GM21360 (cell line): Measurements from ENCODE around the gene MRPS18C.
A peak's percentile ranks its signal among the peaks of the same experiment; 100 is the strongest.
"Not testable (repeated sequence)": the region's sequence is repeated elsewhere in the genome, so short reads cannot be mapped to it uniquely, and the experiment has no call there.

Experiments
- ATAC-seq: cut with Tn5 transposase; IDR thresholded peaks from one replicate; pipeline ENCODE4 v1.9.1; 2021; ENCODE audit warnings: mild to moderate bottlenecking, moderate library complexity; ENCODE audit not compliant: unreplicated experiment

The MRPS18C gene

DNA sequence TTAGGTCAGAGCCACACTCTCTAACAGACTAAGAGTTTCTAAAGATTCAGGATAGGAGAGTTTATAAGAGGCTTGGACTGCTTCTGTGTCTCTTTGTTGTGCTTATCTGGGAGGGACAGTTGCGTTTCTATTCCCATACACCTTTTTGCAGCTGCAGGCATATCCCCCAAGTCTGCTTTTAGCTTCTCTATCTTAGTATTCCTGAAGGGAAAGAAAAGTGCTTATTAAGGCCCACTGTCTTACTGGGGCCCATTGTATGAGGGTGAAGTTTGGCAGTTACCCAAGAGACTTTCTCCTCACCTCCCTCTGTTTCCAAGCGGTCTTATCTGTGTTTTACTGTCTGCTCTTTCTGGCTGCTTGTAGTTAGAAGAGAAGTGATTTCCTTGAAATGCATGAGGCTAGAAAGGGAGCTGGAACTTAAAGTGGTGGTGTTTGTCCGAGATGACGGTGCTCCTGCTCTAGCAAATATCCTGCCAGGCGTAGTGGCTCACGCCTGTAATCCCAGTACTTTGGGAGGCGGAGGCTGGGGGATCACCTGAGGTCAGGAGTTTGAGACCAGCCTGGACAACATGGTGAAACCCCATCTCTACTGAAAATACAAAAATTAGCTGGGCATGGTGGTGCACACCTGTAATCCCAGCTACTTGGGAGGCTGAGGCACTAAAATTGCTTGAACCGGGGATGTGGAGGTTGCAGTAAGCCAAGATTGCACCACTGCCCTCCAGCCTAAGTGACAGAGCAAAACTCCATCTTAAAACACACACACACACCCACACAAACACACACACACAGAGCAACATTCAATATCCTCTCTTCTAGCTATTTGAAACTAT lies 40.4 kb downstream of the MRPS18C start:
- not testable (repeated sequence) for ATAC-seq

DNA sequence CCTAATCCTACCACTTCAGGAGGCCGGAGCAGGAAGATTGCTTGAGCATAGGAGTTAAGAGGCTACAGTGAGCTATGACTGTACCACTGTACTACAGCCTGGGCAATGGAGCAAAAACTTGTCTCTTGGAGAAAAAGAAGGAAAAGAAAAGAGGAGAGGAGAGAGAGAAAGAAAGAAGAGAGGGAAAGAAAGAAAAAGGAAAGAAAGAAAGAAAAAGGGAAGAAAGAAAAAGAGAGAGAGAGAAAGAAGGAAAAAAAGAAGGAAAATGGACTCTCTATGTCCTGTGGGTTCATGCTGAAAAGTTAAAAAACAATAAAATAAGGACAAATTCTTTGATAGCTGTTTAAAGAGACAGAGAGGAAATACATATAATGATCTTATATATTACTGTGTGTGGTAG lies 42.3 kb downstream of the MRPS18C start:
- ATAC-seq, result no peak

DNA sequence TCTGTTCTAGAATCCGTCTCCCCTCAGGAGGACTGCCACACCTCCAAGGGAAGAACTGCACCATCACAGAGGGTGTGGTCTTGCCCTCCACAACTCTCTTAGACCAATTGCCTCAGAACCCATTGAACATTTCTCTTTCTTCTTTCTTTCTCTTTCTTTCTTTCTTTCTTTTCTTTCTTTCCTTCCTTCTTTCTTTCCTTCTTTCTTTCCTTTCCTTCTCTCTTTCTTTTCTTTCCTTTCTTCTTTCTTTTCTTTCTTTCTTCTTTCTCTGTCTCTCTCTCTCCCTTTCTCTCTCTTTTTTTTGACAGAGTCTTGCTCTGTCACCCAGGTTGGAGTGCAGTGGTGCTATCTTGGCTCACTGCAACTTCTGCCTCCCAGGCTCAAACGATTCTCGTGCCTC lies 45.8 kb downstream of the MRPS18C start:
- not testable (repeated sequence) for ATAC-seq

DNA sequence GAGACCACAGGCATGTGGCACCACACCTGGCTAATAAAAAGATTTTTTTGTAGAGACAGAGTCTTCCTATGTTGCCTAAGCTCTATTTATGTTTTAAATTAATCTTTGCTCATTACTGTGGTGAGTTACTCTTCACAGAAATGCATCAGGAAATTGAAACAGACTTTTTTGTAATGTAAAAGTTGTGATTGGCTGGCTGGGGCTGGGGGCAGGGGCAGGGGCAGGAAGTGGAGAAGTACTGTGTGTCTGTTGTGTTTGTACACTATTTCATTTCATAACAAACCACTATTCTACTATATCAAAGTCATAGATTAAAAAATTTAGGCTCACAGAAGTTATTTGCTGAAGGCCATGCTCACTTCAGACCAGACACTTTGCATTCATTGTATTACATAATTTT lies 48.1 kb downstream of the MRPS18C start:
- ATAC-seq, result no peak

DNA sequence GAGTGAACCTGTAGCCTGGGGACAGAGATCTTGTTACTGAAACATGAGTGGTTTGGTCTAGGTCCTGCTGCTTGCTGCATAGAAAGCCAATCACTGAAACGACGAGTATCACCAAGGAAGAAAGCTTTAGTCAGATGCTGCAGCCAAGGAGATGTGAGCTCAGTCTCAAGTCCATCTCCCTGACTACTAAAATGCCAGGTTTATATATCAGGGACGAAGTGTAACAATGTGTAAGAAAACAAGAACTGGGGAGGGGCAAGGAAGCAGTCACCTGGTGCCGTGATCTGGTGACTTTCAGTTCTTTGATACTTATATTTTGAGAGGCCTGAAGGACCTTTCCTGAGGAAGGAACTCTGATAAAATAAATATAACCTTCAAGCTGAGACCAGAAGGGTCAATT lies 48.6 kb downstream of the MRPS18C start:
- ATAC-seq, result no peak

DNA sequence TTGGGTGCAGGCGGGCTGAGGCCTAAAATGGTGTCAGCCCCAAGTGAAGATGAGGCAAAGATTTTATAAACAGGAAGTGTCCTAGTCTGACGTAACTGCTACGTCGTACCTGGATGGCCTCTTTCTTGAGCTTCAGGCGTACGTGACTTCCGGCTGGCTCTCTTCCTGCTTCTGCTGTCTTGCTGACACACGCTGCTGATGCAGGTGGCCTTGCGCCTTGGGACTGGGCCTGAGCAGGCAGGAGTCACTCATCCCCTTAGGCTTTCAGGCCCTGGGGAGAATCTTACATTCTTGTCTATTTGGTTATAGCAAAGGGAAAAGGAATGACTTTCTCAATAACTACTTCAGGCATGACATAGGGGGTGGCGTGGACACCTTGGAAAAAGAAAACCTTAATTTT lies 49.1 kb downstream of the MRPS18C start:
- ATAC-seq, result no peak

DNA sequence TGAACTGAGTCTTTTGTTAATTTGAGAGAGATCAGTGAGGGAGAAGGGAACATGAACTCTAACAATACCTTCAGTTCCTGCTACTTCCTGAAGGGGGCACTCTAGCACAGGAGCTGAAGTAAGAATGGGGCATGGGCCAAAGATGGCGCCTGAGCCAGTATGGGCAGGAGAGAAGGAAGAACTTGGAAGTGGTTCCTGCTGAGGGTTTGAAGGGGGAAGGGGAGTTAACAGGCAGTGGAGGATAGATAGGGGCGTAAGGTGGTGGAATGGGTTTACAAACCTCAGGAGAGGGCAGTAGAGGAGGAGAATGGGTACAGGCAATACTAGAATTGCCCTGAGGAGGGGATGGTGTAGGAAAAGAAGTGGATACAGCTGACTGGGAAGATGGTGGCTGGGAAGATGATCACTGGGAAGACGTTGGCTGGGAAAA lies 53.3 kb downstream of the MRPS18C start:
- peak; percentile 58 for ATAC-seq

DNA sequence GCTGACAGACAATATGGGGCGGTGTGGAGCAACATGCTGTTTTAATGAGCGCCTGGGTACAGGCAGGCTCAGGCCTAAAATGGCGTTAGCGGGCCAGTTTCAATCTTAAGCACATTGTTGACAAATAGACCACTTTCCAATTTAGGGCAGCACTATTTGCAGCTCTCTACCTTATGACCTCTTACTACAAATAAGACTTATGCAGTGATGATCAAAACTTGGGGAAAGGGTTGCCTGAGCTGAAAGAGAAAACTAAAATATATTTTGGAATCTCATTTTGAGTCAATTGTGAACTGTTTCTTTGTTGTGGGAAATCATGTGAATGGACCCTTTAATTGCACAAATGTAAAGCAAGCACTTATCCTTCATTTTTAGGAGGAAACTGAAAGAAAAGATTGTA lies 54.6 kb downstream of the MRPS18C start:
- no peak for ATAC-seq
